Astrocyte of the spinal cord (primary cell): Measurements from ENCODE around the gene TRIM13.
"Not testable (repeated sequence)": the region's sequence is repeated elsewhere in the genome, so short reads cannot be mapped to it uniquely, and the experiment has no call there.

Experiments
- DNase-seq: peaks from one replicate; pipeline ENCODE4 v3.0.0; 2011; ENCODE audit warnings: low read depth, low spot score
- H3K4me3 ChIP-seq: 2 replicates; pipeline ENCODE4 v1.5.1; 2011; ENCODE audit warnings: low read depth, mild to moderate bottlenecking, low read length, moderate library complexity
- in situ Hi-C: cut with HindIII; loops from 2 replicates; pipeline ENCODE4 v1.10.0; 2017; ENCODE audit warnings: low sequenced_read_pairs
- TF ChIP-seq, protein P1 (sequence below): IDR thresholded peaks from 2 replicates; pipeline ENCODE4 v1.5.1; 2012; ENCODE audit warnings: low read depth, mild to moderate bottlenecking, low read length, inconsistent platforms

Gene TRIM13

DNA sequence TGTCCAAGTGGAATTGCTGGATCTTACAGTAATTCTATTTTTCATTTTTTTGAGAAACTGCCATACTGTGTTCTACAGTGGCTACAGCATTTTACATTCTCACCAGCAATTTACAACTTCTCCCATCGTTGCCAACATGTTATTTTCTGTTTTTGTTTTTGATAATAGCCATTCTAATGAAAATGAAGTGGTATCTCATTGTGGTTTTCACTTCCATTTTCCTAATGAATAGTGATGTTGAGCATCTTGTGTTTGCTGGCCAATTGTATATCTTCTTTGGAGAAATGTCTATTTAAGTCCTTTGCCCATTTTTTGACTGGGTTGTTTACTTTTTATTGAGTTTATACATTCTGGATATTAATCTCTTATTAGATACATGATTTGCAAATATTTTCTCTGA lies 57.0 kb downstream of the TRIM13 start:
- no peak overlapping the region for H3K4me3 ChIP-seq
- in situ Hi-C loops, result no loop called here
- TF ChIP-seq, protein P1, sequence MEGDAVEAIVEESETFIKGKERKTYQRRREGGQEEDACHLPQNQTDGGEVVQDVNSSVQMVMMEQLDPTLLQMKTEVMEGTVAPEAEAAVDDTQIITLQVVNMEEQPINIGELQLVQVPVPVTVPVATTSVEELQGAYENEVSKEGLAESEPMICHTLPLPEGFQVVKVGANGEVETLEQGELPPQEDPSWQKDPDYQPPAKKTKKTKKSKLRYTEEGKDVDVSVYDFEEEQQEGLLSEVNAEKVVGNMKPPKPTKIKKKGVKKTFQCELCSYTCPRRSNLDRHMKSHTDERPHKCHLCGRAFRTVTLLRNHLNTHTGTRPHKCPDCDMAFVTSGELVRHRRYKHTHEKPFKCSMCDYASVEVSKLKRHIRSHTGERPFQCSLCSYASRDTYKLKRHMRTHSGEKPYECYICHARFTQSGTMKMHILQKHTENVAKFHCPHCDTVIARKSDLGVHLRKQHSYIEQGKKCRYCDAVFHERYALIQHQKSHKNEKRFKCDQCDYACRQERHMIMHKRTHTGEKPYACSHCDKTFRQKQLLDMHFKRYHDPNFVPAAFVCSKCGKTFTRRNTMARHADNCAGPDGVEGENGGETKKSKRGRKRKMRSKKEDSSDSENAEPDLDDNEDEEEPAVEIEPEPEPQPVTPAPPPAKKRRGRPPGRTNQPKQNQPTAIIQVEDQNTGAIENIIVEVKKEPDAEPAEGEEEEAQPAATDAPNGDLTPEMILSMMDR, result no peak
- no peak for DNase-seq

DNA sequence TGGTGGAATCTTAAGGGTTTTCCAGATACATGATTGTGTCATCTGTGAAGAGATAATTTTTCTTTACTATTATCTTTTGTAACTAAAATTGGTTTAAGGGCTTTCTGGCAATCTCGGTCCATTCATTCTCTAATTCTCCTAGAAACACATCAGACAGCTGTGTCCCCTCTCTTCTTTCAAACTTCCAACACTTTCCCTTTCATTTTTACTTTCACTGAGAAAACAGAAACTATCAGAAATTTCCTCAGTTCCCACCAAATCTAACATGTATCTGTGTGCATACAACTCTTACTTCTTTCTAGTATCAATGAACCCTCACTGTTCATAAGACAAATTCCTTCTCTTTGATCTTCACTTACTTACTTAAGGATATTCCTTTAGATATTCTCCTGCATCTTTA lies 58.6 kb downstream of the TRIM13 start:
- DNase-seq, result no peak
- H3K4me3 ChIP-seq, result no peak overlapping the region
- in situ Hi-C loops, result no loop called here
- TF ChIP-seq, protein P1, result no peak

DNA sequence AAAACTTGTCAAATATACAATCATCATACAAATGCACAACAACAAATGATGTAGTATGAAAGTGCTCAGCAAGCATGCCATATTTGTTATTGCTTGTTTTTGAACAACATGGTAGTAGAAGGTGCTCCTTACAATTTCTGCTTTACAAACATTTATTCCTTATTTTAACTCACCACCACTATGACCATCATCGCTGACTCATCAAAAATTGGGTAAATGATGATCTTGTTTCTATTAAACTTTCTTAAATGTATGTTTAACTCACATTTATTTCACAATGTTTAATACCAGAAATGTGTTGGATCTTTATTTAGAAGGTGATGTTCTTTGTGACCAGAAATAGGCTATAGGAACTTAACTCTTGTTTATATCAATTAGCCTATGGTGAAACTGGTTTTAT lies 63.9 kb downstream of the TRIM13 start:
- in situ Hi-C loops, result no loop called here
- no peak for DNase-seq
- no peak overlapping the region for H3K4me3 ChIP-seq
- TF ChIP-seq, protein P1, result no peak

DNA sequence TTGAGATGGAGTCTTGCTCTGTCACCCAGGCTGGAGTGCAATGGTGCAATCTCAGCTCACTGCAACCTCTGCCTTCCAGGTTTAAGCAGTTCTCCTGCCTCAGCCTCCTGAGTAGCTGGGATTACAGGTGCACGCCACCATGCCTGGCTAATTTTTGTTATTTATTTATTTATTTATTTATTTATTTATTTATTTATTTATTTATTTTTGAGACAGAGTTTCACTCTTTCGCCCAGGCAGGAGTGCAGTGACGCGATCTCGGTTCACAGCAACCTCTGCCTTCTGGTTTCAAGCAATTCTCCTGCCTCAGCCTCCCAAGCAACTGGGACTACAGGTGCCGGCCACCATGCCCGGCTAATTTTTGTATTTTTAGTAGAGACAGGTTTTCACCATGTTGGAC lies 65.5 kb downstream of the TRIM13 start:
- in situ Hi-C loops, DNase-seq, H3K4me3 ChIP-seq: not testable (repeated sequence)

DNA sequence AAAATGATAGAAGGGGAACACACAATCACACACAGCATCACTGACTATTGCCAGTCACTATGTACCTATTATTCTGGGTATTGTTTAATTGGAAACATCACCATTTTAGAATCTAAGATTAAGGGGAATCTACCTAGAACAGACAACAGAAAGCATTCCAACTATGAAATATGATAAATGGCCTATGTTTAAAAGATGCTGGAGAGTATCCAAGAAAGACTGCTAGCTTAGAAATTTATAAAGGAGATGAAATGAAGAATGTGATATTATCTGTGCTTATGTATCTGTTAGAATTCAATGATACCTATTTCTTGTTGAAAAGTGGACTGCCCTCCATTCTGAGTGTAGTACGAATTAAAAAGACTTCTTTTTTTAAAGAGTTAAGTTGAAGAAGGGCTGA lies 68.9 kb downstream of the TRIM13 start:
- DNase-seq, result no peak
- in situ Hi-C loops, result no loop called here
- TF ChIP-seq, protein P1, result no peak

More for the DNA sequence above, 68.9 kb downstream of the TRIM13 start:
- H3K4me3 ChIP-seq, result no peak overlapping the region
